SK-N-SH treated with all-trans-retinoic acid at 6 μM for 48 hours (cell line): Measurements from ENCODE around the gene FAT1.

Source experiments
- ATAC-seq: fragments of 200-7000 bp; cut with Tn5 transposase; 3 replicates; pipeline ENCODE4 v1.9.1; 2020; ENCODE audit warnings: mild to moderate bottlenecking, moderate library complexity
- ARNTL ChIP-seq: fragments of 450-650 bp; formaldehyde crosslinking; IDR thresholded peaks from 2 replicates; pipeline ENCODE4 v1.5.0; 2020; ENCODE audit warnings: low read depth, mild to moderate bottlenecking, moderate library complexity, borderline replicate concordance
- BACH2 ChIP-seq: fragments of 250-450 bp; sonication (Bioruptor Pico); IDR thresholded peaks from 2 replicates; pipeline ENCODE4 v1.9.0; 2021; ENCODE audit warnings: mild to moderate bottlenecking, borderline replicate concordance
- ESRRG ChIP-seq: fragments of 250-450 bp; sonication (Bioruptor Pico); IDR thresholded peaks from 2 replicates; pipeline ENCODE4 v1.6.1; 2021; ENCODE audit warnings: mild to moderate bottlenecking
- GLIS3 ChIP-seq: fragments of 250-450 bp; sonication (Bioruptor Pico); IDR thresholded peaks from 2 replicates; pipeline ENCODE4 v1.5.0; 2020; ENCODE audit warnings: mild to moderate bottlenecking, moderate library complexity
- OSR1 ChIP-seq: fragments of 250-450 bp; sonication (Bioruptor Pico); IDR thresholded peaks from 2 replicates; pipeline ENCODE4 v1.8.0; 2022; ENCODE audit warnings: moderate library complexity, mild to moderate bottlenecking, inconsistent platforms
- POU6F1 ChIP-seq: fragments of 250-450 bp; sonication (Bioruptor Pico); IDR thresholded peaks from 2 replicates; pipeline ENCODE4 v1.8.0; 2021; ENCODE audit warnings: low read depth, mild to moderate bottlenecking, moderate library complexity, borderline replicate concordance
- PPARA ChIP-seq: fragments of 250-450 bp; sonication (Bioruptor Pico); IDR thresholded peaks from 2 replicates; pipeline ENCODE4 v1.5.0; 2020; ENCODE audit warnings: mild to moderate bottlenecking, borderline replicate concordance
- RARB ChIP-seq: fragments of 250-450 bp; sonication (Bioruptor Pico); IDR thresholded peaks from 2 replicates; pipeline ENCODE4 v1.8.0; 2021; ENCODE audit warnings: mild to moderate bottlenecking, moderate library complexity
- SNAI2 ChIP-seq: fragments of 250-450 bp; sonication (Bioruptor Pico); IDR thresholded peaks from 2 replicates; pipeline ENCODE4 v1.5.0; 2020; ENCODE audit warnings: mild to moderate bottlenecking, moderate library complexity
- TCF4 ChIP-seq: fragments of 250-450 bp; sonication (Bioruptor Pico); IDR thresholded peaks from 2 replicates; pipeline ENCODE4 v1.8.0; 2021; ENCODE audit warnings: mild to moderate bottlenecking, moderate library complexity, borderline replicate concordance
- TOX ChIP-seq: fragments of 250-450 bp; sonication (Bioruptor Pico); IDR thresholded peaks from 2 replicates; pipeline ENCODE4 v1.8.0; 2021; ENCODE audit warnings: mild to moderate bottlenecking, moderate library complexity, borderline replicate concordance
- ZC3H10 ChIP-seq: fragments of 250-450 bp; sonication (Bioruptor Pico); IDR thresholded peaks from 2 replicates; pipeline ENCODE4 v1.5.1; 2021; ENCODE audit warnings: mild to moderate bottlenecking, moderate library complexity
- ZFP3 ChIP-seq: fragments of 250-450 bp; sonication (Bioruptor Pico); IDR thresholded peaks from 2 replicates; pipeline ENCODE4 v1.5.0; 2020; ENCODE audit warnings: mild to moderate bottlenecking, moderate library complexity
- ZFP30 ChIP-seq: fragments of 450-650 bp; formaldehyde crosslinking; IDR thresholded peaks from 2 replicates; pipeline ENCODE4 v1.5.0; 2022; ENCODE audit warnings: mild to moderate bottlenecking, moderate library complexity
- ZNF565 ChIP-seq: fragments of 450-650 bp; formaldehyde crosslinking; conservative IDR thresholded peaks from 2 replicates; pipeline ENCODE4 v1.5.0; 2020; ENCODE audit warnings: low read depth, mild to moderate bottlenecking, moderate library complexity
- ZNF70 ChIP-seq: fragments of 450-650 bp; formaldehyde crosslinking; IDR thresholded peaks from 2 replicates; pipeline ENCODE4 v1.5.0; 2020; ENCODE audit warnings: mild to moderate bottlenecking, moderate library complexity
- TF ChIP-seq, protein P1 (sequence below): fragments of 250-450 bp; sonication (Bioruptor Pico); IDR thresholded peaks from 2 replicates; pipeline ENCODE4 v1.5.0; 2020; ENCODE audit warnings: mild to moderate bottlenecking, moderate library complexity
- TF ChIP-seq, protein P2 (sequence below): fragments of 250-450 bp; sonication (Bioruptor Pico); IDR thresholded peaks from 2 replicates; pipeline ENCODE4 v1.5.1; 2021; ENCODE audit warnings: mild to moderate bottlenecking, moderate library complexity
- TF ChIP-seq, protein P3 (sequence below): fragments of 250-450 bp; sonication (Bioruptor Pico); IDR thresholded peaks from 2 replicates; pipeline ENCODE4 v1.8.0; 2020; ENCODE audit warnings: mild to moderate bottlenecking, moderate library complexity, borderline replicate concordance
- TF ChIP-seq, protein P4 (sequence below): fragments of 250-450 bp; sonication (Bioruptor Pico); IDR thresholded peaks from 2 replicates; pipeline ENCODE4 v1.5.1; 2020; ENCODE audit warnings: low read depth, mild to moderate bottlenecking, moderate library complexity

The FAT1 gene

DNA sequence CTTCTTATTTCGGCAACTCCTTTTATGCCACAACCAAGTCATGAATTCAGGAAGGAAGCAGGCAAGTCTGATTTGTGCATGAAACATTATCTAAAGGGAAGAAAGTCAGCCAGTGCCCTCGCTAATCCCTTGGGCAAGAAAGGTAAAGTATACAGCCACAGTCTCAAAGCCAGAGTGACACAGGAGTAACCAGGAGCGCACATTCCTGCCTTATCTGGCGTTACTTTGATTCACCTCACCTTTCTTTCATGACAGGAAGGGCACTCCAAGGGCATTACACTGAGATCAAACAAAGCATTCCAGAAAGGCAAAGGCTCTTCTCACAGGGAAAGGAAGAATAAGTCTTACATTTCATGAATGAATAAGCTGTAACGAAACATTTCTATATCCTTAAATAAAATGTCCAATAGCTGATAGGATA lies 38.8 kb downstream of the FAT1 start:
- no peak for TF ChIP-seq RARB (CRISPR knock-in tag)
- no peak for ATAC-seq

- no peak for ATAC-seq
- TF ChIP-seq ESRRG (no peak), ARNTL (no peak), TCF4 (no peak), TOX (CRISPR knock-in tag) (no peak), ZNF70 (CRISPR knock-in tag) (no peak), ZNF565 (CRISPR knock-in tag) (no peak), OSR1 (CRISPR knock-in tag) (no peak), SNAI2 (CRISPR knock-in tag) (no peak), RARB (CRISPR knock-in tag) (no peak), BACH2 (CRISPR knock-in tag) (no peak), PPARA (CRISPR knock-in tag) (no peak), GLIS3 (CRISPR knock-in tag) (no peak), ZFP3 (CRISPR knock-in tag) (no peak), POU6F1 (CRISPR knock-in tag) (no peak), ZFP30 (no peak), ZC3H10 (no peak)
- TF ChIP-seq, protein P1, sequence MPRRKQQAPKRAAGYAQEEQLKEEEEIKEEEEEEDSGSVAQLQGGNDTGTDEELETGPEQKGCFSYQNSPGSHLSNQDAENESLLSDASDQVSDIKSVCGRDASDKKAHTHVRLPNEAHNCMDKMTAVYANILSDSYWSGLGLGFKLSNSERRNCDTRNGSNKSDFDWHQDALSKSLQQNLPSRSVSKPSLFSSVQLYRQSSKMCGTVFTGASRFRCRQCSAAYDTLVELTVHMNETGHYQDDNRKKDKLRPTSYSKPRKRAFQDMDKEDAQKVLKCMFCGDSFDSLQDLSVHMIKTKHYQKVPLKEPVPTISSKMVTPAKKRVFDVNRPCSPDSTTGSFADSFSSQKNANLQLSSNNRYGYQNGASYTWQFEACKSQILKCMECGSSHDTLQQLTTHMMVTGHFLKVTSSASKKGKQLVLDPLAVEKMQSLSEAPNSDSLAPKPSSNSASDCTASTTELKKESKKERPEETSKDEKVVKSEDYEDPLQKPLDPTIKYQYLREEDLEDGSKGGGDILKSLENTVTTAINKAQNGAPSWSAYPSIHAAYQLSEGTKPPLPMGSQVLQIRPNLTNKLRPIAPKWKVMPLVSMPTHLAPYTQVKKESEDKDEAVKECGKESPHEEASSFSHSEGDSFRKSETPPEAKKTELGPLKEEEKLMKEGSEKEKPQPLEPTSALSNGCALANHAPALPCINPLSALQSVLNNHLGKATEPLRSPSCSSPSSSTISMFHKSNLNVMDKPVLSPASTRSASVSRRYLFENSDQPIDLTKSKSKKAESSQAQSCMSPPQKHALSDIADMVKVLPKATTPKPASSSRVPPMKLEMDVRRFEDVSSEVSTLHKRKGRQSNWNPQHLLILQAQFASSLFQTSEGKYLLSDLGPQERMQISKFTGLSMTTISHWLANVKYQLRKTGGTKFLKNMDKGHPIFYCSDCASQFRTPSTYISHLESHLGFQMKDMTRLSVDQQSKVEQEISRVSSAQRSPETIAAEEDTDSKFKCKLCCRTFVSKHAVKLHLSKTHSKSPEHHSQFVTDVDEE = no peak
- TF ChIP-seq, protein P2, sequence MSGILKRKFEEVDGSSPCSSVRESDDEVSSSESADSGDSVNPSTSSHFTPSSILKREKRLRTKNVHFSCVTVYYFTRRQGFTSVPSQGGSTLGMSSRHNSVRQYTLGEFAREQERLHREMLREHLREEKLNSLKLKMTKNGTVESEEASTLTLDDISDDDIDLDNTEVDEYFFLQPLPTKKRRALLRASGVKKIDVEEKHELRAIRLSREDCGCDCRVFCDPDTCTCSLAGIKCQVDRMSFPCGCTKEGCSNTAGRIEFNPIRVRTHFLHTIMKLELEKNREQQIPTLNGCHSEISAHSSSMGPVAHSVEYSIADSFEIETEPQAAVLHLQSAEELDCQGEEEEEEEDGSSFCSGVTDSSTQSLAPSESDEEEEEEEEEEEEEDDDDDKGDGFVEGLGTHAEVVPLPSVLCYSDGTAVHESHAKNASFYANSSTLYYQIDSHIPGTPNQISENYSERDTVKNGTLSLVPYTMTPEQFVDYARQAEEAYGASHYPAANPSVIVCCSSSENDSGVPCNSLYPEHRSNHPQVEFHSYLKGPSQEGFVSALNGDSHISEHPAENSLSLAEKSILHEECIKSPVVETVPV (CRISPR knock-in tag) = no peak
- TF ChIP-seq, protein P3, sequence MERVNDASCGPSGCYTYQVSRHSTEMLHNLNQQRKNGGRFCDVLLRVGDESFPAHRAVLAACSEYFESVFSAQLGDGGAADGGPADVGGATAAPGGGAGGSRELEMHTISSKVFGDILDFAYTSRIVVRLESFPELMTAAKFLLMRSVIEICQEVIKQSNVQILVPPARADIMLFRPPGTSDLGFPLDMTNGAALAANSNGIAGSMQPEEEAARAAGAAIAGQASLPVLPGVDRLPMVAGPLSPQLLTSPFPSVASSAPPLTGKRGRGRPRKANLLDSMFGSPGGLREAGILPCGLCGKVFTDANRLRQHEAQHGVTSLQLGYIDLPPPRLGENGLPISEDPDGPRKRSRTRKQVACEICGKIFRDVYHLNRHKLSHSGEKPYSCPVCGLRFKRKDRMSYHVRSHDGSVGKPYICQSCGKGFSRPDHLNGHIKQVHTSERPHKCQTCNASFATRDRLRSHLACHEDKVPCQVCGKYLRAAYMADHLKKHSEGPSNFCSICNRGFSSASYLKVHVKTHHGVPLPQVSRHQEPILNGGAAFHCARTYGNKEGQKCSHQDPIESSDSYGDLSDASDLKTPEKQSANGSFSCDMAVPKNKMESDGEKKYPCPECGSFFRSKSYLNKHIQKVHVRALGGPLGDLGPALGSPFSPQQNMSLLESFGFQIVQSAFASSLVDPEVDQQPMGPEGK = no peak
- TF ChIP-seq, protein P4, sequence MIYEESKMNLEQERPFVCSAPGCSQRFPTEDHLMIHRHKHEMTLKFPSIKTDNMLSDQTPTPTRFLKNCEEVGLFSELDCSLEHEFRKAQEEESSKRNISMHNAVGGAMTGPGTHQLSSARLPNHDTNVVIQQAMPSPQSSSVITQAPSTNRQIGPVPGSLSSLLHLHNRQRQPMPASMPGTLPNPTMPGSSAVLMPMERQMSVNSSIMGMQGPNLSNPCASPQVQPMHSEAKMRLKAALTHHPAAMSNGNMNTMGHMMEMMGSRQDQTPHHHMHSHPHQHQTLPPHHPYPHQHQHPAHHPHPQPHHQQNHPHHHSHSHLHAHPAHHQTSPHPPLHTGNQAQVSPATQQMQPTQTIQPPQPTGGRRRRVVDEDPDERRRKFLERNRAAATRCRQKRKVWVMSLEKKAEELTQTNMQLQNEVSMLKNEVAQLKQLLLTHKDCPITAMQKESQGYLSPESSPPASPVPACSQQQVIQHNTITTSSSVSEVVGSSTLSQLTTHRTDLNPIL (CRISPR knock-in tag) = no peak
- TF ChIP-seq, all 23 proteins: peak for 0
Measured at GRCh38 chr4:186684220-186684619, 39.4 kb downstream of the FAT1 start.

DNA sequence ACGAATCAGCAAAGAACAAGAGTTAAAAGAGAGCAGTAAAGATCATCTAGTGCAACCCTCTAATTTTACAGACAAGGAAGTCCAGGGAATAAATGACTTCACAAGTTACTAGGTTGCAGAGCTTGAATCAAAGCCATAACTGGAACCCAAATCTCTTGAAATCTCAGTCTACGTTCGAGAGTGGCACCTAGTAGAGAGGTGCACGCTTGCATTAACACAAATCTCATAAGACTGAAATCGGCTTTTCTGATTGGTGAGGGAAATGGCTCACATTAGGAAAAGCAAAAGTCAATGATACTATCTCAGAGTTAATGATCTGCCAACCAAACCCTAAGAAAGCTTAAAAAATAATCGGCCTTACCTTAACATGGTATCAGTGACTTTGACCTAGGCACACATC lies 43.0 kb downstream of the FAT1 start:
- TF ChIP-seq, protein P2 (CRISPR knock-in tag) = no peak
- no peak for TF ChIP-seq ZFP3 (CRISPR knock-in tag)
- TF ChIP-seq ESRRG = no peak
- no peak for TF ChIP-seq GLIS3 (CRISPR knock-in tag)
- ATAC-seq = no peak
